Prostate gland (tissue), 2 donors: ENCODE results near the gene ADGRG1. TPM values are rescaled to one million over a fixed set of nuclear protein-coding genes. Genes with fewer than 3 reads are reported as not detected.

Experiments used
- DNase-seq: peaks from one replicate; pipeline ENCODE4 v3.0.0-alpha.2; 2019; ENCODE audit warnings: low spot score
- H3K27ac ChIP-seq, 2 donors: fragments of 200-600 bp; sonication (generic); 2 replicates each; pipeline ENCODE4 v1.5.1; 2017 to 2019
- H3K27me3 ChIP-seq: fragments of 200-600 bp; sonication (generic); replicated peaks from 2 replicates; pipeline ENCODE4 v1.5.1; 2019; ENCODE audit not compliant: insufficient read depth
- H3K36me3 ChIP-seq, 2 donors: fragments of 200-600 bp; sonication (generic); 1 replicate in 1 of 2; 2 replicates in 1 of 2; pipeline versions ENCODE4 v1.5.1 to v1.8.1; 2017 to 2019
- H3K4me1 ChIP-seq: fragments of 200-600 bp; sonication (generic); replicated peaks from 2 replicates; pipeline ENCODE4 v1.5.1; 2019
- H3K4me3 ChIP-seq, 2 donors: fragments of 200-600 bp; sonication (generic); 2 replicates each; pipeline ENCODE4 v1.5.1; 2017 to 2019
- H3K9me3 ChIP-seq: fragments of 200-600 bp; sonication (generic); 2 replicates; pipeline ENCODE4 v1.5.1; 2017
- POLR2A ChIP-seq: fragments of 450-650 bp; IDR thresholded peaks from one replicate; pipeline ENCODE4 v1.6.1; 2016; ENCODE audit warnings: antibody characterized with exemption, mild to moderate bottlenecking
- POLR2AphosphoS5 ChIP-seq: sonication (generic); formaldehyde crosslinking; IDR thresholded peaks from one replicate; pipeline ENCODE4 v1.6.1; 2017; ENCODE audit warnings: antibody characterized with exemption
- WGBS: methylation state at CpG from one replicate; pipeline ENCODE4 v1.1.5; 2018; 5-methylcytosine and 5-hydroxymethylcytosine counted together
- intact Hi-C: fragments of 100-400 bp; cut with DNase I; formaldehyde crosslinking; loops from one replicate; pipeline ENCODE4 v1.14.2; 2022
- total RNA-seq, 2 donors: library from RNA; depleted of rRNA; stranded (reverse); fragments of >200 nt; gene quantifications; one replicate each; pipeline ENCODE4 v1.1.0, GENCODE V29; 2016
- TF ChIP-seq, protein P1 (sequence below), 4 experiments: fragments of 200-600 bp in 2 of 4; fragments of 450-650 bp in 2 of 4; sonication (generic) in 2 of 4; IDR thresholded peaks; 1 replicate in 3 of 4; 2 replicates in 1 of 4; pipeline ENCODE4 v1.5.1; 2016 to 2019; ENCODE audit warnings: antibody characterized with exemption in 4 of 4, mild to moderate bottlenecking in 2 of 4, moderate library complexity in 2 of 4

ADGRG1 gene
- total RNA-seq, 2 donors from 2014 or later, result 78.5 to 347 TPM

GRCh38 chr16:57700781-57701551 is 72.5 kb downstream of the ADGRG1 start:
- H3K27ac ChIP-seq, result no peak overlapping the region
- no peak for DNase-seq
- TF ChIP-seq, protein P1, sequence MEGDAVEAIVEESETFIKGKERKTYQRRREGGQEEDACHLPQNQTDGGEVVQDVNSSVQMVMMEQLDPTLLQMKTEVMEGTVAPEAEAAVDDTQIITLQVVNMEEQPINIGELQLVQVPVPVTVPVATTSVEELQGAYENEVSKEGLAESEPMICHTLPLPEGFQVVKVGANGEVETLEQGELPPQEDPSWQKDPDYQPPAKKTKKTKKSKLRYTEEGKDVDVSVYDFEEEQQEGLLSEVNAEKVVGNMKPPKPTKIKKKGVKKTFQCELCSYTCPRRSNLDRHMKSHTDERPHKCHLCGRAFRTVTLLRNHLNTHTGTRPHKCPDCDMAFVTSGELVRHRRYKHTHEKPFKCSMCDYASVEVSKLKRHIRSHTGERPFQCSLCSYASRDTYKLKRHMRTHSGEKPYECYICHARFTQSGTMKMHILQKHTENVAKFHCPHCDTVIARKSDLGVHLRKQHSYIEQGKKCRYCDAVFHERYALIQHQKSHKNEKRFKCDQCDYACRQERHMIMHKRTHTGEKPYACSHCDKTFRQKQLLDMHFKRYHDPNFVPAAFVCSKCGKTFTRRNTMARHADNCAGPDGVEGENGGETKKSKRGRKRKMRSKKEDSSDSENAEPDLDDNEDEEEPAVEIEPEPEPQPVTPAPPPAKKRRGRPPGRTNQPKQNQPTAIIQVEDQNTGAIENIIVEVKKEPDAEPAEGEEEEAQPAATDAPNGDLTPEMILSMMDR (IDR thresholded peaks at IDR 0.05), result no peak
- no peak for TF ChIP-seq POLR2A
- no peak for TF ChIP-seq POLR2AphosphoS5
- no peaks in the 10 kb centered on the region for H3K27me3 ChIP-seq
- H3K4me3 ChIP-seq, result no peak overlapping the region
- H3K9me3 ChIP-seq, result no peaks in the 10 kb centered on the region
- 77% methylated on average over 10 of the region's 10 CpGs for WGBS
- no peaks in the 10 kb centered on the region for H3K36me3 ChIP-seq
- intact Hi-C loops, result no loop called here
- H3K4me1 ChIP-seq, result no peaks in the 10 kb centered on the region

DNA sequence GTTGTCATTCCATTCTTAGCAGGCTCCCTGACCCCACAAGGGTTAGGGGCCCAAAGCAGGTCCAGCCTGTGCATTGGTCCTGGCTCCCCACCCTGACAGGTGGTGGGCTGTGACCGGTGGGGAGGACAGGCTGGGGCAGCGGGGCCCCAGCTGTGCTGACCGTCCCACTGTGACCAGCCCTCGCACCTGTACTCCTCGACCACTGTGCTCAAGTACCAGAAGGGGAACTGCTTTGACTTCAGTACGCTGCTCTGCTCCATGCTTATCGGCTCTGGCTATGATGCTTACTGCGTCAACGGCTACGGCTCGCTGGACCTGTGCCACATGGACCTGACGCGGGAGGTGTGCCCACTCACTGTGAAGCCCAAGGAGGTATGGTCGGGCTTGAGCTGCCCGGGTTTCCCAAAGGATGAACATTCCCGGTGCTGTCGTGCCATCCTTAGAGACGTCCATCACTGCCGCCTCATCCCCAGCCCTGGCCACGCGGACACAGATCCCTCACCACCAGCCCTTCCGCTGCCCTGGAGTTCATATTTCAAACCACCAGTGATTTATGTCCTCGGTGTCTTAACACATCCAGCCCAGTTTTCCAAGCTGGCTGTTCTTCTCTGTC is 73.4 kb downstream of the ADGRG1 start:
- intact Hi-C loops, result no loop called here

DNA sequence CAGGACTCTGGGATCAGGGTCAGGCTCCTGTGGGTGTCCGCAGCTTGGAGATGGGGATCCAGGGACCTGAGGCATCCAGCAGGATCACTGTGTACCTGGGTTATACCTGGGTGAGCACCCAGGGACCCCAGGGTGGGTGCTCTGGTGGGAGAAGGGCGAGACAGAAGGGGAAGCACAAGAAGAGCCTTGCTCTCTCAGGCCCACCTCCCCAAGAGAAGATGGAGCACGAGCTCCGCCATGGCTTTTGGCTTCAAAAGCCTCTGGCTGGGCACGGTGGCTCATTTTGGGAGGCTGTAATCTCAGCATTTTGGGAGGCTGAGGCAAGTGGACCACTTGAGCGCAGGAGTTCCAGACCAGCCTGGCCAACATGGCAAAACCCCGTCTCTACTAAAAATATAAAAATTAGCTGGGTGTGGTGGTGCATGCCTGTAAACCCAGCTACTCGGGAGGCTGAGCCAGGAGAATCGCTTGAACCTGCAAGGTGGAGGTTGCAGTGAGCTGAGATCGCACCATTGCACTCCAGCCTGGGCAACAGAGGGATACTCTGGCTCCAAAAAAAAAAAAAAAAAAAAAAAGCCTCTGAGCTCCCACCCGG is 75.1 kb downstream of the ADGRG1 start:
- Histone ChIP-seq H3K9me3 (no peaks in the 10 kb centered on the region), H3K36me3 (no peaks in the 10 kb centered on the region), H3K27ac (no peak overlapping the region), H3K27me3 (no peaks in the 10 kb centered on the region), H3K4me3 (no peak overlapping the region), H3K4me1 (no peaks in the 10 kb centered on the region)
- no peak for DNase-seq
- 88% methylated on average over 11 of the region's 11 CpGs for WGBS
- TF ChIP-seq POLR2AphosphoS5 (no peak), POLR2A (no peak)
- TF ChIP-seq, protein P1 (IDR thresholded peaks at IDR 0.05), result no peak
- intact Hi-C loops, result no loop called here

More for the DNA sequence above, 73.4 kb downstream of the ADGRG1 start:
- Histone ChIP-seq H3K27me3 (no peaks in the 10 kb centered on the region), H3K9me3 (no peaks in the 10 kb centered on the region), H3K27ac (no peak overlapping the region), H3K36me3 (no peaks in the 10 kb centered on the region), H3K4me1 (no peaks in the 10 kb centered on the region), H3K4me3 (no peak overlapping the region)
- no peak for DNase-seq
- 77% methylated on average over 23 of the region's 23 CpGs for WGBS
- TF ChIP-seq POLR2A, result no peak
- TF ChIP-seq, protein P1 (IDR thresholded peaks at IDR 0.05), result no peak
- TF ChIP-seq POLR2AphosphoS5, result no peak

DNA sequence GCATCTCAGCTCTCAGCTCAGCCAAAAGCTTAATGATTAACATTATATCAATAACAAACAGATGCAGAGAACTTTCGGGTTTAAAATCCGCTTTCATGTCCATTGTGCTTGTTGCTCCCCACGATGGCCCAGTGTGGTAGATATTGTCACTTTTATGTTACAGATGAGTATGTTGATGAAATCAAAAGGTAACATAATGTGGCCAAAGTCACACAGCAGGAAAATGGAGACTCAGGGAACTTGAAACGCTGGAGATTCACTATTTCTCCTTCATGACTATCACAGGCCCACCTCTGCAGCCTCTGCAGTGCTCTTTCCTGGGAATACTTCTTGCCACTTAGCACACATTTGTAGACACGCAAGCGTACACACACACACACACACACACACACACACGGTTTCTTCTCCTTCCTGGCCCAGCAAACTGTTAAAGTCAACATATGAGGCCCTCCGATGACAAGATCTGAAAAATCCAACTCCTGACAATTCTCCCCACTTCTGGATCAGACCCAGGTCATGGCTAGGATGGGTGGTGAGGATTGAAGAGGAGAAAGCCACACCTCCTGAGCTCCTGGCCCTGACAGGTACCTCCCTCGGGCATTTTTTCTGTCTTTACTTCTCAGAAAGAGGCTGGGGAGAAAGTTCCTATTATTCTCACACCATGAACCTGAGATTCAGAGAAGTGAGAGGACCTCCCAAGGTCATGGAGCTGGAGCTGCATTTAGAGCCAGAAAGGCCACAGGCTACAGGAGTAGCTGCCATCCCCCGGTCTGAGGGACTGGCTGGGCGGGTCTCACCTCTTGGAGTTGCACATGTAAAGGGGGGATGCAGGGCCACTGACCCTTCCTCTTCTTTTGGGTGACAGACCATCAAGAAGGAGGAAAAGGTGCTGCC is 75.8 kb downstream of the ADGRG1 start:
- Histone ChIP-seq H3K9me3 (no peaks in the 10 kb centered on the region), H3K36me3 (no peaks in the 10 kb centered on the region), H3K27me3 (no peaks in the 10 kb centered on the region), H3K27ac (no peak overlapping the region), H3K4me3 (no peak overlapping the region), H3K4me1 (no peaks in the 10 kb centered on the region)
- DNase-seq, result no peak
- 55% methylated on average over 11 of the region's 11 CpGs for WGBS
- TF ChIP-seq POLR2AphosphoS5, result no peak
- TF ChIP-seq, protein P1 (IDR thresholded peaks at IDR 0.05), result no peak
- no peak for TF ChIP-seq POLR2A
- intact Hi-C loops, result no loop called here
